Measurements from ENCODE around the gene PNPT1. TPM values are rescaled to one million over a fixed set of nuclear protein-coding genes. Genes with fewer than 3 reads are reported as not detected.
"Not testable (repeated sequence)": the region's sequence is repeated elsewhere in the genome, so short reads cannot be mapped to it uniquely, and the experiment has no call there.

PNPT1 gene
- total and polyA plus RNA-seq, 10 of the 15 experiments (the other 5 are each of a cell fraction or from before 2014, with no cell fraction given): 34.2 to 67.7 (median 43.3) TPM

GRCh38 chr2:55598056-55598795 is 95.4 kb downstream of the PNPT1 start (continued):
- TF ChIP-seq PBX3 (IDR thresholded peaks at IDR 0.05; ENCODE audit: insufficient replicate concordance, low read depth, low read length) (no peak), GABPA (IDR thresholded peaks at IDR 0.05; ENCODE audit: low read depth) (no peak), TARDBP (IDR thresholded peaks at IDR 0.05; ENCODE audit: borderline replicate concordance) (no peak)

- FAIRE-seq; POLR2A ChIA-PET; ATAC-seq; RAD21 ChIA-PET (ENCODE audit: unreplicated experiment); H3K79me2 ChIP-seq (ENCODE audit: control insufficient read depth, insufficient read depth, low read length); H3K27me3 ChIP-seq (replicated peaks in 1 of 2; ENCODE audit: control insufficient read depth in 2 of 2, insufficient read depth in 2 of 2, low read length in 1 of 2); H3K4me1 ChIP-seq (ENCODE audit: control insufficient read depth, insufficient read depth, low read length); BruUV-seq (replicated peaks); H3K9ac ChIP-seq (ENCODE audit: control insufficient read depth, insufficient read depth, low read length); H3K4me3 ChIP-seq; H2AFZ ChIP-seq (ENCODE audit: control insufficient read depth, low read depth, low read length); H4K20me1 ChIP-seq (ENCODE audit: control insufficient read depth, insufficient read depth); H3K4me2 ChIP-seq (ENCODE audit: control insufficient read depth, insufficient read depth); H3K27ac ChIP-seq (ENCODE audit: control insufficient read depth, insufficient read depth); DNase-seq (ENCODE audit: low read depth, low spot score); in situ Hi-C loops (cut with MboI); intact Hi-C loops (cut with micrococcal nuclease; ENCODE audit: unreplicated experiment); H3K9me3 ChIP-seq (replicated peaks; ENCODE audit: control insufficient read depth, insufficient read depth, low read length): not testable (repeated sequence)
- ChIA-PET SMC1A (ENCODE audit: uncharacterized antibody, unreplicated experiment) (interaction anchor here (1.1 kb wide), 1 partner anchor 23 kb away, joined by 3 read pairs; no protein-coding TSS in a partner anchor), CTCF (interaction anchor here (0.9 to 1.0 kb wide), 2 partner anchors 15 to 20 kb away, joined by 3 read pairs; no protein-coding TSS in a partner anchor)
- 92% methylated on average over 6 of the region's 6 CpGs for WGBS (ENCODE audit: insufficient coverage, insufficient replicate concordance, low lambda C conversion rate, missing lambda C conversion rate)
- peaks cover 0 to 21% of the 10 kb centered on the region in 2 experiments; a peak in 3 of 4 replicates for H3K36me3 ChIP-seq (ENCODE audit: control insufficient read depth in 2 of 2, insufficient read depth in 2 of 2, low read length in 1 of 2)
Measured at GRCh38 chr2:55596795-55597194, 96.8 kb downstream of the PNPT1 start.
